BJ (cell line): ENCODE data around the gene ESCO1. TPM values are rescaled to one million over a fixed set of nuclear protein-coding genes. Genes with fewer than 3 reads are reported as not detected.

ENCODE experiments used
- CTCF ChIA-PET: fragments of 350-600 bp; formaldehyde crosslinking; extraction: SDS; loops from one replicate; lab custom pipeline; 2021; ENCODE audit warnings: antibody characterized with exemption, inconsistent platforms; lab: Yijun Ruan, JAX
- POLR2A ChIA-PET: fragments of 300-600 bp; sonication (Branson Sonifier 250); formaldehyde crosslinking; extraction: SDS; loops from one replicate; lab custom pipeline; 2021; ENCODE audit warnings: antibody characterized with exemption; lab: Charles Lee
- DNase-seq: peaks from one replicate; pipeline ENCODE4 v3.0.0-alpha.2; 2011; ENCODE audit warnings: low read depth
- H3K27me3 ChIP-seq: 2 replicates; pipeline ENCODE4 v1.6.0; 2011; ENCODE audit warnings: low read length; ENCODE audit not compliant: control insufficient read depth, insufficient read depth
- H3K36me3 ChIP-seq: 2 replicates; pipeline ENCODE4 v1.5.1; 2011; ENCODE audit warnings: low read length; ENCODE audit not compliant: control insufficient read depth, insufficient read depth
- H3K4me3 ChIP-seq: 2 replicates; pipeline ENCODE4 v1.5.1; 2011; ENCODE audit warnings: low read depth, mild to moderate bottlenecking, control low read depth, low read length
- CTCF ChIP-seq: IDR thresholded peaks from 2 replicates; pipeline ENCODE4 v1.5.1; 2011; ENCODE audit warnings: low read depth, mild to moderate bottlenecking, control low read depth, inconsistent platforms, low read length, moderate library complexity; ENCODE audit not compliant: insufficient read depth
- polyA plus RNA-seq: library from polyadenylated mRNA; depleted of rRNA; stranded (reverse); fragments of >200 nt; gene quantifications from 2 replicates; pipeline ENCODE4 v1.2.3, GENCODE V29; 2011

The ESCO1 gene
- polyA plus RNA-seq, 1 experiment: 2.0 TPM

GRCh38 chr18:21522530-21522929 lies 78.0 kb downstream of the ESCO1 start:
- H3K27me3 ChIP-seq: no peaks in the 10 kb centered on the region
- CTCF ChIA-PET: no interaction called here
- H3K36me3 ChIP-seq: peaks cover 3% of the 10 kb centered on the region
- no peak for DNase-seq
- POLR2A ChIA-PET: no interaction called here
- TF ChIP-seq CTCF: no peak
- H3K4me3 ChIP-seq: no peak overlapping the region

GRCh38 chr18:21513741-21514140 lies 86.8 kb downstream of the ESCO1 start:
- POLR2A ChIA-PET: no interaction called here
- no peak for DNase-seq

GRCh38 chr18:21513292-21513691 lies 87.2 kb downstream of the ESCO1 start:
- no peak for TF ChIP-seq CTCF
- CTCF ChIA-PET: interaction anchor here (0.7 to 0.8 kb wide), 2 partner anchors 10 to 21 kb away, joined by 3 read pairs; no protein-coding TSS in a partner anchor

More at GRCh38 chr18:21513741-21514140, 86.8 kb downstream of the ESCO1 start:
- H3K4me3 ChIP-seq: no peak overlapping the region
- no peak for TF ChIP-seq CTCF
- no peaks in the 10 kb centered on the region for H3K36me3 ChIP-seq
- CTCF ChIA-PET: interaction anchor here (0.7 to 0.8 kb wide), 2 partner anchors 11 to 21 kb away, joined by 3 read pairs; no protein-coding TSS in a partner anchor
- H3K27me3 ChIP-seq: no peaks in the 10 kb centered on the region

GRCh38 chr18:21509062-21509461 lies 91.4 kb downstream of the ESCO1 start:
- CTCF ChIA-PET: interaction anchor here (0.7 to 1.0 kb wide), 2 partner anchors 10 to 314 kb away, joined by 3 read pairs; no protein-coding TSS in a partner anchor
- no peaks in the 10 kb centered on the region; the same call in 1 of the 2 replicates for H3K36me3 ChIP-seq

More at GRCh38 chr18:21513292-21513691, 87.2 kb downstream of the ESCO1 start:
- Histone ChIP-seq H3K27me3 (no peaks in the 10 kb centered on the region), H3K36me3 (no peaks in the 10 kb centered on the region), H3K4me3 (no peak overlapping the region)
- POLR2A ChIA-PET: no interaction called here
- no peak for DNase-seq

More at GRCh38 chr18:21509062-21509461, 91.4 kb downstream of the ESCO1 start:
- POLR2A ChIA-PET: no interaction called here
- Histone ChIP-seq H3K27me3 (no peaks in the 10 kb centered on the region), H3K4me3 (no peak overlapping the region)
- DNase-seq: no peak
- TF ChIP-seq CTCF: no peak
